Immature natural killer cell (primary cell): ENCODE results near the gene AADAC. TPM values are rescaled to one million over a fixed set of nuclear protein-coding genes. Genes with fewer than 3 reads are reported as not detected.
A peak's percentile ranks its signal among the peaks of the same experiment; 100 is the strongest.
"Not testable (repeated sequence)": the region's sequence is repeated elsewhere in the genome, so short reads cannot be mapped to it uniquely, and the experiment has no call there.

Source experiments
- DNase-seq, 3 donors: peaks; one replicate each; pipeline ENCODE4 v3.0.0; 2022; ENCODE audit warnings: mixed read lengths in 1 of 3
- H3K27ac Mint-ChIP-seq, 6 donors: one replicate each; pipeline ENCODE4 v1.8.0; 2020; ENCODE audit warnings: mixed read lengths in 6 of 6, mild to moderate bottlenecking in 5 of 6, inconsistent platforms in 4 of 6, moderate library complexity in 3 of 6
- H3K27me3 Mint-ChIP-seq, 3 donors: one replicate each; pipeline ENCODE4 v1.8.0; 2020 to 2021; ENCODE audit warnings: low read depth in 3 of 3, mild to moderate bottlenecking in 3 of 3, mixed read lengths in 3 of 3, moderate library complexity in 3 of 3, inconsistent platforms in 1 of 3
- H3K36me3 Mint-ChIP-seq, 3 donors: one replicate each; pipeline ENCODE4 v1.8.0; 2020; ENCODE audit warnings: mixed read lengths in 3 of 3, inconsistent platforms in 2 of 3, mild to moderate bottlenecking in 2 of 3
- H3K4me1 Mint-ChIP-seq, 2 donors: one replicate each; pipeline ENCODE4 v1.8.0; 2020; ENCODE audit warnings: inconsistent platforms in 2 of 2, mild to moderate bottlenecking in 2 of 2, mixed read lengths in 2 of 2, moderate library complexity in 1 of 2
- H3K4me3 Mint-ChIP-seq, 5 donors: one replicate each; pipeline ENCODE4 v1.8.0; 2020; ENCODE audit warnings: mild to moderate bottlenecking in 5 of 5, mixed read lengths in 5 of 5, inconsistent platforms in 3 of 5, moderate library complexity in 3 of 5
- H3K9me3 Mint-ChIP-seq, 6 donors: one replicate each; pipeline ENCODE4 v1.8.0; 2020; ENCODE audit warnings: mild to moderate bottlenecking in 6 of 6, mixed read lengths in 6 of 6, inconsistent platforms in 4 of 6, moderate library complexity in 3 of 6
- polyA plus RNA-seq, 3 donors: library from polyadenylated mRNA; unstranded; fragments of 300-500 nt; fragmentation: Illumina TruSeq; gene quantifications; one replicate each; pipeline ENCODE4 v1.2.3, GENCODE V29; 2021

Gene AADAC
- polyA plus RNA-seq, 3 donors from 2014 or later, result not detected

DNA sequence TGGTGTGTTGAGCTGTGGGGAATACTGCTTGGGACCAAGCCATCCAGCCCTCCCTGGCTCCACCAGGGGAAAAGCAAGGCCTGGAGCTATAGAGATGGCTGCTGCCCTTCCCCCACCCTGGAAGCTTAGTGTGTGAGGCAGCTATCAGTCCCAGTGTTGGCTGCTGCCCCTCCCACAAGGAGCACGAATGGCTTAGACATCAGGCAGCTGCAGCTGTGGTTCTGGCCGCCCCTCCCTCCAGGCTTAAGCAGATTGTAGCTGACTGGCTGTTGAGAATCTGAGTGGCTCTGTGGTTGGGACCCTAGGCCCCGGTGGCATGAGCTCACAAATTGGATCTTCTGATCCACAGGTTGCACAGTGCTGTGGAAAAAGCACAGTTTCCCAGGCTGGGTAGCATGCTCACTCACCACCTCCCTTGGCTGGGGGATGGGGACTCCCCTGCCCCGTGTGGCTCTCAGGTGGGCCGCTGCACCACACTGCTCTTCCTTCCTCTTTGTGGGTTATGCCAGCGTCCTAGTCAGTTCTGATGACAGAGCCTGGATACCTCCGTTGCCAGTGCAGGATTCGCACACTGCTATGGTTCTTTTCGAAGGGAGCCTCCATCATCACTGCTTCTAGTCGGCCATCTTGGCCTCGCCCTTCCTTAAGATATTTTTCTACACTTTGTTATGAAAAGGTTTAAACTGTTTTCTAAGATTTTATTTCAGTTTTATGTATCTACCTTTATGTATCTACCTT lies 38.3 kb downstream of the AADAC start:
- Mint-ChIP-seq H3K4me3 (no peak overlapping the region), H3K4me1 (no peaks in the 10 kb centered on the region), H3K27ac (no peak overlapping the region), H3K9me3 (peaks cover 0 to 13% (median 7%) of the 10 kb centered on the region in 6 donors), H3K36me3 (peaks cover 0 to 16% (median 0%) of the 10 kb centered on the region in 3 donors), H3K27me3 (peaks cover 2 to 6% (median 4%) of the 10 kb centered on the region in 3 donors)
- DNase-seq, result no peak

DNA sequence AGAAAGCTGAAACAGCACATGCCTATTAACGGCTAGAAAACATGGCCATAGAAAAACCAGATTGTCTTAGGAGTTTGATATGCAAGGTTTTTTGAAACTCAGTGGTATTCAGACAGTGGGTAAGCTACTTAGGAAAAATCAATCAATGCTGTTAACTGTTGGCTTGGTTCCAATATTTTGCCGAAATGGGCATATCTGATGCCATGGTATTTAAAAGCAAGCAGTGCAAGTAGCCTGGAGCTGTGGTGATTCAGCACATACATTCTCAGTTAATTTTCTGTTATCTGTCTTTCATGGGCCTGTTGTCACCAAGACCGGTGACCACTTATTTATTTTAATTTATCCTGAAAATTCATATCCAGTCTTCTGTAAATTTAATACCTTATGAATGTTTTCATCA lies 42.2 kb downstream of the AADAC start:
- DNase-seq, result no peak
- H3K4me1 Mint-ChIP-seq, result no peaks in the 10 kb centered on the region
- no peak overlapping the region for H3K27ac Mint-ChIP-seq
- no peaks in the 10 kb centered on the region for H3K36me3 Mint-ChIP-seq
- H3K4me3 Mint-ChIP-seq, result no peak overlapping the region
- peaks cover 0 to 2% (median 0%) of the 10 kb centered on the region in 6 donors for H3K9me3 Mint-ChIP-seq
- peaks cover 4 to 5% (median 4%) of the 10 kb centered on the region in 3 donors for H3K27me3 Mint-ChIP-seq

DNA sequence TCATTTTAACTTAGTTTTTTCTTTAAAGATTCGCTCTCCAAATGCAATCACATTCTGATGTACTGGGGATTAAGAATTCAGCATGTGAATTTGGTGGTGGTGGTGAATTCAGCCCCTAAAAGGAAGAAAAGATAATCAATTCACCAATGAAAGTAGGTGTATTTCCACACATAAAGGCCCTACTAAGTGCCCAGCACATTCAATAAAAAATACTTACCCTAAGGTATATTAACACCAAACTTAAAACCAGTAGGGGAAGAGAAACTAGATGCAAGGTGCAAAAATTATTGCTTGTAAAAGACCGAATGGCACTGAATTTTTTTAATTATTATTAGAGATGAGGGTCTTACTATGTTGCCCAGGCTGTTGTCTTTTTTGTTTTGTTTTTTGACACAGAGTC lies 42.7 kb downstream of the AADAC start:
- Mint-ChIP-seq H3K36me3 (no peaks in the 10 kb centered on the region), H3K9me3 (peaks cover 0 to 2% (median 0%) of the 10 kb centered on the region in 6 donors), H3K27me3 (peaks cover 3 to 4% (median 4%) of the 10 kb centered on the region in 3 donors), H3K4me3 (no peak overlapping the region), H3K27ac (no peak overlapping the region), H3K4me1 (no peaks in the 10 kb centered on the region)
- DNase-seq, result no peak

DNA sequence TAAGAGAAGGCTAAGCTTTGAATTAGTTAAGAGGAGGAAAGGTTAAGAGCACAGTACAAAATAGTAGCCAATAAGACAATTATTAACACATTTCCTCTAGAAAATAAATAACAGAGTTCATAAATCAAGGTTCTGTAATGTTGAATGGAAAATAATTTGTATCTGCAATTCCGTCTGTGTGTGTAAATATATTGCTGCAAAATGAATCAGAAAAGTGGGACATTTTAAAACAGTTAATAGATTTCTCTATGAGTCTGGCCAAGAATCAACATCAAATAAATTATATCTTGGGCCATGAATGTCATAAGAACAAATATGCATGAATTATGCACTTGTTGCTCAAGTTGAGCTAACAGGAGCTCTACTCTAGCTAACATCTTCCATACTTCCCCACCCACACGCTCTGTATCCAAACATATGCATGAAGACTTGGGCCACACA lies 45.3 kb downstream of the AADAC start:
- H3K4me1 Mint-ChIP-seq, result no peaks in the 10 kb centered on the region

DNA sequence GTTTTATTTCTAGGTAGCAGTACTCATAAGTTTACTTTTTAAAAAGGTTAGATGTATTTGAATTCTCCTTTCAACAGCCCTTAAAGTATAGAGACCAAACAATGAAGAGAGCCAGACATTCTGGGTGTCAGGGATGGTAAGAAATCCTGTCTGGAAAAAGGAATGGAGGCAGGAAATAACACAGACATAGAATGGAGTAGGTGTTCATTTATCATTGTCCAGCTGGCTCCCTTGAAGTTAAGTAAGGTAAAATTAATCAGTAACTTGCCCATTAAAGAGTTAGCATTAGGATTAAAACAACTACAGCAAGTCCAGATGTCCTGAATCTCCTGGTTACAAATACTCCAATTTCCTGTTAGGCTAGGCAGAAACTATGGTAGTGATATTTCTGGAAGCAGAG lies 46.0 kb downstream of the AADAC start:
- Mint-ChIP-seq H3K27me3 (peaks cover 3 to 4% (median 3%) of the 10 kb centered on the region in 3 donors), H3K4me1 (no peaks in the 10 kb centered on the region), H3K27ac (no peak overlapping the region), H3K36me3 (no peaks in the 10 kb centered on the region), H3K9me3 (no peaks in the 10 kb centered on the region), H3K4me3 (no peak overlapping the region)
- no peak for DNase-seq

More for the DNA sequence above, 45.3 kb downstream of the AADAC start:
- H3K36me3 Mint-ChIP-seq, result no peaks in the 10 kb centered on the region
- no peaks in the 10 kb centered on the region for H3K9me3 Mint-ChIP-seq
- peaks cover 3 to 4% (median 3%) of the 10 kb centered on the region in 3 donors for H3K27me3 Mint-ChIP-seq
- no peak for DNase-seq
- no peak overlapping the region for H3K4me3 Mint-ChIP-seq
- no peak overlapping the region for H3K27ac Mint-ChIP-seq

DNA sequence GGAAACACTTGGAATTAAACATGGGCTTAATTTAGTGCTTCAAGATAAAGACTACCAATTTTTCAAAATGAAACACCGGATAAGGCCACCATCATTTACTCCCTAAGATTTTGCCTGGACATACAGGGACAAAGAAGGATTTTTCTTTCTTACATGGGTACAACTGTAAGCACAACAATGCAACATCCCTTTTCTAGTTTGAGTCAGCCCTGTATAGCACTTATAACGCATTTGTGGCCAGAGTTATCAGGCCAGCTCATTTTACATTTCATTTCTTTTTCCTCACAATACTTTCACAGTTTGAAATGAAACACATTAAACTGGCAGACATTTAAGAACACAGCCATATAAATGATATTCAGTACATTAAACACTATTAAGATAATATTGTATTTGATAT lies 49.7 kb downstream of the AADAC start:
- H3K27ac Mint-ChIP-seq, result no peak overlapping the region
- H3K4me3 Mint-ChIP-seq, result no peak overlapping the region
- DNase-seq, result no peak
- no peaks in the 10 kb centered on the region for H3K9me3 Mint-ChIP-seq
- no peaks in the 10 kb centered on the region for H3K36me3 Mint-ChIP-seq
- H3K27me3 Mint-ChIP-seq, result peaks cover 0 to 4% (median 3%) of the 10 kb centered on the region in 3 donors
- H3K4me1 Mint-ChIP-seq, result no peaks in the 10 kb centered on the region

DNA sequence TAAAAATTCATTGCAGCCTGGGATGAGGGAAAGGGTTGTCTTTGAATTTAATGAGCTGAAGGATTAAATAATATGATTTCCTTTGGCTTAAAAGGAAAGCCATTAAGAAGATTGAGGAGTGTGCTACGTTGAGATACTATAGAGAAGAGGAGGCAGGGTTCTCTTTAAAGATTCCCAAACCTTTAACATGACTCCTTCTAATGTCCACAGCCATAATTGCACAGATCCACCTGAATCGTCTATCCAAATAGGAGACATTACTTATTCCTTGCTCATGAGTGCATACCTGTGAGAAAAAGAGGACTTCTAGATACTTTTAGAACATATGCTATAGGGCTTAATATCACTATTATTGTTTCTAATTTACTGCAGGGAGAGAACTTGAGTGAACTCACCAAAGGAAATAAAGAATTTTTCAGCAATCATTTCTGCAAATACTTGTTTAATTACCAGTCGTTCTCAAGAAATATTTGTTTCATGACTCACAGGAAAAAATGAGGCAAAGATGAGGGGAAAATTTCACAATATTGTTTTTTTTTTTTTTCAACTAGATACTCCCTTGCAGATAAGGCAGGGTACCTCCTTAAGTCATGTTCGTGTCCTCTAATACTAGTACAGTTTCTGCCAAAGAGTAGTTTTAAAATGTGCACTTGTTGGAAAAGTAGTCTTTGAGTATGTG lies 50.6 kb downstream of the AADAC start:
- H3K27ac Mint-ChIP-seq, result no peak overlapping the region
- H3K27me3 Mint-ChIP-seq, result peaks cover 0 to 4% (median 3%) of the 10 kb centered on the region in 3 donors
- no peaks in the 10 kb centered on the region for H3K9me3 Mint-ChIP-seq
- H3K4me3 Mint-ChIP-seq, result no peak overlapping the region
- no peak for DNase-seq
- H3K36me3 Mint-ChIP-seq, result no peaks in the 10 kb centered on the region
- H3K4me1 Mint-ChIP-seq, result no peaks in the 10 kb centered on the region

DNA sequence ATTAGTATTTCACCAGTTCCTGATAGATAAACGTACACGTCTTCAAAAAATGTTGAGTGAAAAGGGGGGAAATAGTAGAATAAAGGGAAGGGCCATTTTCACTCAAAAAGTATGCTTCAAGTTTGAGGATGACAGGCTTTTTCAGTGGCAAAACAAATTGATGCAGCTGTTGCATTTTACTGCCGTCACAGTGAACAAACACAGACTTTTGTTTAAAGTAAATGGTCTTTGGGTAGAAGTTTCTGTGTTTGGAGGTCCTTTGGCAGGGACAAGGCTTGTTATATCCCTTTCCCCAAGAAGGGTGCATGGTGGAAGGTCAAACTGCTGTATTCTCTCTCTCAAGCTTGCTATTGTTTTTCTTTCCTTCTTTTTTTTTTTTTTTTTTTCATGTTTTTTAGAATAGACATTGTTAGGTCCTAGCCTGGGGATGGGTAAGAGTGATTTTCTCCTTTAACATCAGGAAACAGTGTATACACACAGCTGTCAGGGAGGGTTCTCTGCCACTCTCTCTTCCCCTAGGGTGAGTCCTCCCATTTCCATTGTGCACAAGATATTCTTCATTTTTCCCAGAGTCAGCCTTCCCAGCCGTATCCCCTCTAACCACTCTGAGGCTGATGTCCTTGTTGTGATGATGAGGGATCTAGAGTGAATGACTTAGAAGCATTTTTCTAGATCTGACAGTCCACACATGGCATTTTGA lies 52.9 kb downstream of the AADAC start:
- peak overlapping the region in 1 of 6 donors; percentile 5 for H3K27ac Mint-ChIP-seq
- DNase-seq, result no peak
- no peaks in the 10 kb centered on the region for H3K9me3 Mint-ChIP-seq
- H3K27me3 Mint-ChIP-seq, result peaks cover 0 to 4% (median 3%) of the 10 kb centered on the region in 3 donors
- no peak overlapping the region for H3K4me3 Mint-ChIP-seq
- H3K36me3 Mint-ChIP-seq, result no peaks in the 10 kb centered on the region
- H3K4me1 Mint-ChIP-seq, result peaks cover 6 to 7% of the 10 kb centered on the region in 2 donors

DNA sequence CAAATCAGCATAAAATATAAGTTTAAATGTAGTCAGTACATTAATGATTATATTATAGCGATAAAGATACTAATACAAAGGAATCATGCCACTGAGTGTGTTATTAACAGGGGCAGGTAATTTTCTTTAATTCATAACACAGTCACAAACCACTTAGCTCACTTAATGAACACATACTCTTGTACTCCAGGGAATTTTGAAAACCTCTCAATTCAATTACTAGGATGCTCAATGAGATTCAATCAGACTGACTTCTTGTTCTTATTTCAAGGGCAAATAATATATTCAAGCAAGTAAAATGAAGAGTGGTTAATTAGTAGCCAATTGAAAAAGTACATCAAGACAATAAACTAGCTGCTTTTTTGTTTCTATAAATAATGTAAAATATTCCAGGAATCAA lies 53.8 kb downstream of the AADAC start:
- Mint-ChIP-seq H3K4me1 (peaks cover 9 to 15% of the 10 kb centered on the region in 2 donors), H3K9me3 (no peaks in the 10 kb centered on the region), H3K27me3 (peaks cover 0 to 4% (median 3%) of the 10 kb centered on the region in 3 donors), H3K27ac (no peak overlapping the region), H3K36me3 (no peaks in the 10 kb centered on the region), H3K4me3 (no peak overlapping the region)
- DNase-seq, result no peak

DNA sequence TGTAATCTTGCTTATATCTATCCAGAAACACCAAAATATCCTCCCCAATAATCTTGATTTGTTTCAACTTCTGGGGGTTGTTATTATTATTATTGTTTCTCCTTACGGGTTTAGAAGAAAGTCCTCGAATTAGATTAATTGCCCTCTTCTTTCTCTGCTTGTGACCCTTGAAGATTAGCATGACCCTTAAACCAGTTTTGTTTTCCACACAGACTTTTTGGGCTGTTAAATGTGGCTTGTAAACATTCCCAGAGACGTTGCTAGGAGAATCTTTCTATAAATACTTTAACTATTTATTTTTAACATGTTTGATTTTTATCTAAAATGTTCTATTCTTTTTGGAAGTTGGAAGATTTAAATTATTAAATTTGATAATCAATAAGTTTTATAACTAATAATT lies 55.3 kb downstream of the AADAC start:
- peaks cover 0 to 4% (median 3%) of the 10 kb centered on the region in 3 donors for H3K27me3 Mint-ChIP-seq
- no peaks in the 10 kb centered on the region for H3K9me3 Mint-ChIP-seq

DNA sequence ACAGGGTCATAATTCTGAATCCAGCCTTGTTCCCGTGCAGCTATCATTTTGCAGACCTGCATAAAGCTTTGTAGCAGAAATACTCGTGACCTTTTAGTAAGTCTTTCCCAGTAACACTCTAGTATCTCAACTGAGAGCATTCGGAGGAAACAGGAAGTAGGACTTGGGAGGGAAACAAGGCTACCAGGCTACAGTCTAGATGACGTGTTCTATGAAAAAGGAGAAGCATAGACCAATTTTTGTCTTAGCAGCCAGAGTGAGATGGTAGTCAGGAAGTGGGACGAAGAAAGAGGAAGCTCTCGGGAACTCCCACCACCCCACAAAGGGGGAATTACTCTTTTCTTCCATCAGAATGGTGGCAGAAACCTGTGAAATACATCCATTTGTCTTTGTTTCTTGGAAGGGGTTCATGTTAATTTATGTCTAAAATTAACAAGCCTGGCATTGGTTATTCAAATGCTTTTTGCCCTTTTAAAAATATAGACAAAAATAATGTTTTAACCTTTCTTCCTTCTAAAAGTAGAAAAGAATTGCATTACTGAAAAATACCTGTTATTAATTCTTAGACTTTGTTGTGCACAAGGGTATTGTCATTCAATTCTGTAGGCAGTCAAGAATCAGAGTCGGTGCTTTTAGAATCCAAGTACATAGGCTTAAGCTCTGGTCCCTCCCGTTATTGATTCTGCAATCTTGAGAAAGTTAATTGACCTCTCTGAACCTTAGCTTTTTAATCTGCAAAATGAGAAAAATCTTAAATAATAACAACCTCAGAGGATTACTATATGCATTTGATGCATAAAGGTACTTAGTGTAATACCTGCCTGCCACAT lies 57.9 kb downstream of the AADAC start:
- no peak for DNase-seq
- H3K27me3 Mint-ChIP-seq, result peaks cover 4 to 6% (median 4%) of the 10 kb centered on the region in 3 donors

More for the DNA sequence above, 55.3 kb downstream of the AADAC start:
- Mint-ChIP-seq H3K4me1 (peaks cover 9 to 17% of the 10 kb centered on the region in 2 donors), H3K4me3 (no peak overlapping the region), H3K36me3 (no peaks in the 10 kb centered on the region), H3K27ac (no peak overlapping the region)
- no peak for DNase-seq

DNA sequence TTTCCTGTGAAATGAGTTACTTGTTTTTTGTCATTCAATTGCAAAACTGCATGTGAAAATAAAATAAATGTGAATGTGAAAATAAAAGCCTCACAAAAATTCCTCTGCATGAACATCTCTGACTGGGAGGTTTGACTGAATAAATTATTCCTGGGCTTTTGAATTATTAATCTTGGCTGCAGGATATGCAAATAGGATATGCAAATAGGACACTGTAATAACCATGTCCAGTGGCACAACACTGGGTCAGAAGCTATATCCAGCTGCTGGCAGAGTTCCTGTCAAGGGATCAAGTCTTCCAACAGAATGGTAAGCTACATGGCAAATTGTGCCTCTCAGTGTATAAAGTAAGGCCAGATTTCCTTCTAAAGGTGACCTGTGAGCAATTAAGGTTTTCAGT lies 59.5 kb downstream of the AADAC start, which contains the start of gene SUCNR1:
Gene SUCNR1, plus strand, starts transcription at position 246 of the 400 bp plus-strand sequence. CDS start 6,250 bp downstream, outside the sequence.
- Mint-ChIP-seq H3K36me3 (no peaks in the 10 kb centered on the region), H3K27ac (no peak within 1 kb of the TSS), H3K4me3 (no peak within 1 kb of the TSS), H3K9me3 (no peaks in the 10 kb centered on the region), H3K4me1 (peaks cover 14 to 26% of the 10 kb centered on the region in 2 donors), H3K27me3 (peaks cover 1 to 4% (median 2%) of the 10 kb centered on the region in 3 donors)
- no peak for DNase-seq

More for the DNA sequence above, 57.9 kb downstream of the AADAC start:
- Mint-ChIP-seq H3K9me3 (no peaks in the 10 kb centered on the region), H3K36me3 (no peaks in the 10 kb centered on the region), H3K27ac (peak overlapping the region in 5 of 6 donors; percentile 6 to 68 (median 17)), H3K4me1 (peaks cover 14 to 26% of the 10 kb centered on the region in 2 donors), H3K4me3 (peak overlapping the region in 3 of 5 donors; percentile 4 to 39 (median 26))

DNA sequence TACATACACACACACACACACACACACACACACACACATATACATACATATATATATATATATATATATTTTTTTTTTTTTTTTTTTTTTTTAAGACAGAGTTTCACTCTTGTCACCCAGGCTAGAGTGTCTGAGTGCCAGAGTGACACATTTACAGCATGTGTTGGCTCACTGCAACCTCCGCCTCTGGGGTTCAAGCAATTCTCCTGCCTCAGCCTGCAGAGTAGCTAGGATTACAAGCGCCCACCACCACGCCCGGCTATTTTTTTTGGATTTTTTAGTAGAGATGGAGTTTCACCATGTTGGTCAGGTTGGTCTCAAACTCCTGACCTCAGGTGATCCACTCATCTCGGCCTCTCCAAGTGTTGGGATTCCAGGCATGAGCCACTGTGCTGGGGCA lies 60.2 kb downstream of the AADAC start:
- DNase-seq, H3K27ac Mint-ChIP-seq, H3K36me3 Mint-ChIP-seq, H3K9me3 Mint-ChIP-seq, H3K4me3 Mint-ChIP-seq, H3K27me3 Mint-ChIP-seq: not testable (repeated sequence)
- H3K4me1 Mint-ChIP-seq, result peaks cover 14 to 26% of the 10 kb centered on the region in 2 donors
